OCI-LY1 (cell line): Measurements from ENCODE around the gene SLAMF1.

Source experiments
- EZH2 ChIP-seq: fragments of 200-600 bp; sonication (generic), shearing (Covaris generic); IDR thresholded peaks from 2 replicates; pipeline ENCODE4 v1.8.0; 2017; ENCODE audit warnings: borderline replicate concordance, mixed run types, mild to moderate bottlenecking, antibody characterized with exemption, low read length, moderate library complexity, mixed read lengths
- TF ChIP-seq, protein P1 (sequence below): fragments of 200-600 bp; sonication (generic), shearing (Covaris generic); IDR thresholded peaks from 2 replicates; pipeline ENCODE4 v1.5.1; 2017; ENCODE audit warnings: mild to moderate bottlenecking, antibody characterized with exemption, low read length, moderate library complexity, mixed read lengths

DNA sequence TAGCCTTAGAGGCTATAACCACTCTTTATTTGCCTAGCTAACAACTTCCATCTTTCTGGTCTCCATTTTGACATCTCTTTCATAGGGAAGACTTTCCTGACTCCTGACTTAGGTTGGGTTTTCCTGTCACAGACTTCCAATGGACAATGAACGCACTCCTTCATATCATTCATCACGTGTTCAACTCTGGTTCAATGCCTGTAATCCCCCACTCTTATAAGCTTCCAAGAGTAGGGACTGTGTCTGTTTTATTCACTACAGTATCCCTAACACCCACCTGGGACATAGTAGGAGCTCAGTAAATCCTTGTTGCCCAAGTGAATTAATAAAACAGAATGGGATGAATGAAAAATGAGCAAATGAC, 4.6 kb downstream of the SLAMF1 start:
- TF ChIP-seq EZH2: no peak
- TF ChIP-seq, protein P1, sequence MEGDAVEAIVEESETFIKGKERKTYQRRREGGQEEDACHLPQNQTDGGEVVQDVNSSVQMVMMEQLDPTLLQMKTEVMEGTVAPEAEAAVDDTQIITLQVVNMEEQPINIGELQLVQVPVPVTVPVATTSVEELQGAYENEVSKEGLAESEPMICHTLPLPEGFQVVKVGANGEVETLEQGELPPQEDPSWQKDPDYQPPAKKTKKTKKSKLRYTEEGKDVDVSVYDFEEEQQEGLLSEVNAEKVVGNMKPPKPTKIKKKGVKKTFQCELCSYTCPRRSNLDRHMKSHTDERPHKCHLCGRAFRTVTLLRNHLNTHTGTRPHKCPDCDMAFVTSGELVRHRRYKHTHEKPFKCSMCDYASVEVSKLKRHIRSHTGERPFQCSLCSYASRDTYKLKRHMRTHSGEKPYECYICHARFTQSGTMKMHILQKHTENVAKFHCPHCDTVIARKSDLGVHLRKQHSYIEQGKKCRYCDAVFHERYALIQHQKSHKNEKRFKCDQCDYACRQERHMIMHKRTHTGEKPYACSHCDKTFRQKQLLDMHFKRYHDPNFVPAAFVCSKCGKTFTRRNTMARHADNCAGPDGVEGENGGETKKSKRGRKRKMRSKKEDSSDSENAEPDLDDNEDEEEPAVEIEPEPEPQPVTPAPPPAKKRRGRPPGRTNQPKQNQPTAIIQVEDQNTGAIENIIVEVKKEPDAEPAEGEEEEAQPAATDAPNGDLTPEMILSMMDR: no peak
